Dendritic cell treated with granulocyte-macrophage colony-stimulating factor and Interleukin-4, amounts not matched to agents 40 ng/mL and 50 ng/mL, for 4 days (primary cell): Measurements from ENCODE around the gene OR5J2.
"Not testable (repeated sequence)": the region's sequence is repeated elsewhere in the genome, so short reads cannot be mapped to it uniquely, and the experiment has no call there.

Experiments used
- H3K27ac Mint-ChIP-seq: one replicate; pipeline ENCODE4 v1.8.0; 2022; ENCODE audit warnings: mild to moderate bottlenecking, mixed read lengths
- H3K27me3 Mint-ChIP-seq: one replicate; pipeline ENCODE4 v1.8.0; 2022; ENCODE audit warnings: mild to moderate bottlenecking, mixed read lengths
- H3K36me3 Mint-ChIP-seq: one replicate; pipeline ENCODE4 v1.8.0; 2022; ENCODE audit warnings: low read depth, mixed read lengths
- H3K4me1 Mint-ChIP-seq: one replicate; pipeline ENCODE4 v1.8.0; 2022; ENCODE audit warnings: low read depth, mixed read lengths
- H3K4me3 Mint-ChIP-seq: one replicate; pipeline ENCODE4 v1.8.0; 2022; ENCODE audit warnings: mild to moderate bottlenecking, moderate library complexity, mixed read lengths
- H3K9me3 Mint-ChIP-seq: one replicate; pipeline ENCODE4 v1.8.0; 2022; ENCODE audit warnings: mixed read lengths
- intact Hi-C: fragments of 100-400 bp; cut with micrococcal nuclease; formaldehyde crosslinking; loops from one replicate; pipeline ENCODE4 v1.15.0; 2022

The OR5J2 gene

DNA sequence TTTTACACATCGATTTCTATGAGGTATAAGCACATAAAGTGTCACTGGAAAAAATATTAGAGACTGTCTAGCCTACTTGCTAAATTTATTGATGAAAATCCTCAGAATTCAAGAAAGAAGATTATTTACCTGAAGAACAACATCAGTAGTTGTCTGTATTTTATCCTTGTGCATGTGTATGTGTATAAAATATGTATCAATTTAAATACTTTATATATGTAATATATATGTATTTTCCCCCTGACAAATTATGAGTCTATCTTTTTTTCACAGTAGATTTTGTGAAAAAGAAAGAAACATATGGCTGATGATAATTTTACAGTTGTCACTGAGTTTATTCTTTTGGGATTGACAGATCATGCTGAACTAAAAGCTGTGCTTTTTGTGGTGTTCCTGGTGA, at the start of gene OR5J2:
Gene OR5J2 (plus strand): TSS at position 301 of the 400 bp plus-strand sequence. CDS start 0 bp downstream, at position 301.
- Mint-ChIP-seq H3K27me3 (no peaks in the 10 kb centered on the region), H3K4me1 (no peaks in the 10 kb centered on the region), H3K9me3 (peaks cover 27% of the 10 kb centered on the region), H3K4me3 (no peak within 1 kb of the TSS), H3K27ac (no peak within 1 kb of the TSS), H3K36me3 (no peaks in the 10 kb centered on the region)
- intact Hi-C loops: no loop called here

DNA sequence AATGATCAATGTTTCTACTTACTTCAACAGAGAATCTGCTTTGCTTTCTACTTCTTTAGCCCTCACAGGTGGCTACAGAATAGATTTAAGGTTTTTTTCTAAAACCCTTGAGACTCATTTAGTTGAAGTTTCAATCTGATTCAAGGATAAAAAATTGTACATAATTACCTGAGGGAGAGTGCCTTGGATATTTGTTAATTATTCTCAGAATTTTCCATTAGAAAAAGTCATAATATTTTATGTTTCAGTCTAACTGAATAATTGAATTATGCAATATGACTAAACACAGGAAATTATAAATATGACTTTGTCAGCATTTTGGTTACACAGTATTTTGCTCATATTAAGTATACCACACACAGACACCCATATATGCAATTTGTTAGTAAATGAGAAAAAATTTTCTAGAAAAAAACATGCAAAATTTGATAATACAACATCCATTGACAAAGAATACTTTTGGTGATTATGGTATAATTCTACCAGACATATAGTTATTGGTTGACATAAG, 36.2 kb upstream of the OR5J2 start, which contains the start of gene OR8J3:
Gene OR8J3 (minus strand): TSS at position 51 of the 511 bp plus-strand sequence. CDS start 2,483 bp downstream, outside the sequence.
- no peaks in the 10 kb centered on the region for H3K36me3 Mint-ChIP-seq
- H3K4me1 Mint-ChIP-seq: no peaks in the 10 kb centered on the region
- H3K27ac Mint-ChIP-seq: no peak within 1 kb of the TSS
- no peaks in the 10 kb centered on the region for H3K27me3 Mint-ChIP-seq
- H3K4me3 Mint-ChIP-seq: no peak within 1 kb of the TSS
- intact Hi-C loops: no loop called here
- peaks cover 15% of the 10 kb centered on the region for H3K9me3 Mint-ChIP-seq

DNA sequence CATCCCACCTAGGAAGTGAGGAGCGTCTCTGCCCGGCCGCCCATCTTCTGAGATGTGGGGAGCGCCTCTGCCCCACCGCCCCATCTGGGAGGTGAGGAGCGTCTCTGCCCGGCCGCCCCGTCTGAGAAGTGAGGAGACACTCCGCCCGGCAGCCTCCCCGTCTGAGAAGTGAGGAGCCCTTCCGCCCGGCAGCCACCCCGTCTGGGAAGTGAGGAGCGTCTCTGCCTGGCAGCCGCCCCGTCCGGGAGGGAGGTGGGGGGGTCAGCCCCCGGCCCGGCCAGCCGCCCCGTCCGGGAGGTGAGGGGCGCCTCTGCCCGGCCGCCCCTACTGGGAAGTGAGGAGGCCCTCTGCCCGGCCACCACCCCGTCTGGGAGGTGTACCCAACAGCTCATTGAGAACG, 32.7 kb upstream of the OR5J2 start:
- H3K27ac Mint-ChIP-seq, intact Hi-C loops, H3K27me3 Mint-ChIP-seq, H3K4me1 Mint-ChIP-seq, H3K36me3 Mint-ChIP-seq, H3K4me3 Mint-ChIP-seq: not testable (repeated sequence)
- H3K9me3 Mint-ChIP-seq: peaks cover 16% of the 10 kb centered on the region

DNA sequence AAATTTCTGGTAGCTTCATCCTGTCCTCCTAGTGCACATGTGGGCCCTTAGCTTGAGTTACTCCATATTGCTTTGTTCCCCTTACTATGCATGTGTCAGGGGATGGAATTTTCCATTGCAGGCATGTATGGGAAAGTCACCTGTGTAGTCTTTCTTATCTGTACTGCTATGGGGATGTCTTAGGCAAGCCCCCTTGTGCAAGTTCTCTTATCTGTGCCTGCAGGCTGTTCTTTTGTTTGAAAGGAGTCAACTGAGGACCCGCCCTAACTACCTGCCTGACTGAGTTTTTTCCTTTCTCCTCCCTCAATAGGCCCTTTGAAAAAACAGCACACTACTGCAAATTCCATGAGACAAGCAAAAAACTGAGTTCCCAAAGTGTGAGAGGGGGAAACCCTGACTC, 25.0 kb upstream of the OR5J2 start:
- Mint-ChIP-seq H3K9me3 (peaks cover 70% of the 10 kb centered on the region), H3K4me3 (no peak overlapping the region), H3K27ac (no peak overlapping the region), H3K27me3 (no peaks in the 10 kb centered on the region), H3K36me3 (no peaks in the 10 kb centered on the region), H3K4me1 (no peaks in the 10 kb centered on the region)
- intact Hi-C loops: no loop called here

DNA sequence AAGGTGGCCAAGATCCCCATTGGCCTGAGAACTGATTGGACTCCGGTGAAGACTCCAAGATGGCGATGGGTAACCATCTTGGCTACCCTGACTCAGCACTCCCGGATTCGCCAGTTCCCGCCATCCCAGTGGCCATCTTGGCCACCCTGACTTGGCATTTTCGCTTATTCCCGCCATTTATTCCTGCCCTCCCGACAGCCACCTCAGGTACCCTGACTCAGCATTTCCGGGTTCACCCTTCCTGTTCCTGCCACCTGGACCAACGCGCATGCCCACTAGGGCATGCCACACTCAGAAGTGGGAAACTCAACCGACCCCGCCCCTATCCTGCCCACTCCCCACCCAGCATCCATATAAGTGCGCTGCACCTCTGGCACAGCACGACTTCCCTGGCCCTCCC, 24.1 kb upstream of the OR5J2 start:
- peaks cover 80% of the 10 kb centered on the region for H3K9me3 Mint-ChIP-seq
- H3K4me1 Mint-ChIP-seq: no peaks in the 10 kb centered on the region
- no peak overlapping the region for H3K4me3 Mint-ChIP-seq
- no peak overlapping the region for H3K27ac Mint-ChIP-seq
- no peaks in the 10 kb centered on the region for H3K27me3 Mint-ChIP-seq
- no peaks in the 10 kb centered on the region for H3K36me3 Mint-ChIP-seq
- intact Hi-C loops: no loop called here

DNA sequence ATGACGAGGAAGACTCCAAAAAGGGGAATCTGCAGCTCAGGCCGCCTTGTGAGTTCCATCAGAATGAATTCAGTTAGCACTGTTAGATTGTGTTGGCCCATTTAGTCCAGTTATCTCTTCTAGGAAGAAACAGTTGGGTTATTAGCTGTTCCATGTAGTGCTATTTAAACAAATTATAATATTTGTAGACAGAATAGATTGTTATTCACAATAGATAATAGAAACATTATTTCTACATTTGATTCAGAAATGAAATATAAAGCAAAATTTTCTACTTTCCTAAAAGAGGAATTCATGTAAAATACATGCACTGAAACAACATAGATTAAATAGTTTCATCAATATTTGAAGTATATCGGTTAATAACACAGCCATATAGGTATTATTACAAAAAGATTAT, 16.2 kb upstream of the OR5J2 start, which contains the start of gene OR8K5:
Gene OR8K5 (minus strand): TSS at position 101 of the 400 bp plus-strand sequence. CDS start 0 bp downstream, at position 101.
- H3K27ac Mint-ChIP-seq: no peak within 1 kb of the TSS
- H3K9me3 Mint-ChIP-seq: peaks cover 32% of the 10 kb centered on the region
- no peaks in the 10 kb centered on the region for H3K27me3 Mint-ChIP-seq
- no peak within 1 kb of the TSS for H3K4me3 Mint-ChIP-seq
- intact Hi-C loops: no loop called here
- no peaks in the 10 kb centered on the region for H3K4me1 Mint-ChIP-seq
- H3K36me3 Mint-ChIP-seq: no peaks in the 10 kb centered on the region

DNA sequence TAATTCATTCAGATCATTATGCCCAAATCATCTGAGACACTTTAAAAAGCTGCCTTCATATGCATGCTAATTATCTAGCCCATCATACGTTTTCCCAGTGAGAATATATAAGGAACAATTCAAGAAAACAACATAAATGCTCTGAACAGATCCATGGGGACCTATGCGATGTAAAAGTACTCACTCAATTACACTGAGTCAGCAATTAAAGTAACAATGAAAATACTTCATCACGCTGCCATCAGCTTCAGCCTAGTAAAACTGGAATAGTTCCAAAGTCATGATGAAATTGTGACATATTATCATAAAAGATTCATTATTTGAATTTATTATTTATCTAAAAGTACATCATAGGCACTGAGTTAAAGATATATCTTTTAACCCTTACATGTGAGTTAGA, 12.6 kb upstream of the OR5J2 start:
- Mint-ChIP-seq H3K27me3 (no peaks in the 10 kb centered on the region), H3K27ac (no peak overlapping the region), H3K4me1 (no peaks in the 10 kb centered on the region), H3K36me3 (no peaks in the 10 kb centered on the region), H3K9me3 (peaks cover 15% of the 10 kb centered on the region), H3K4me3 (no peak overlapping the region)
- intact Hi-C loops: no loop called here

DNA sequence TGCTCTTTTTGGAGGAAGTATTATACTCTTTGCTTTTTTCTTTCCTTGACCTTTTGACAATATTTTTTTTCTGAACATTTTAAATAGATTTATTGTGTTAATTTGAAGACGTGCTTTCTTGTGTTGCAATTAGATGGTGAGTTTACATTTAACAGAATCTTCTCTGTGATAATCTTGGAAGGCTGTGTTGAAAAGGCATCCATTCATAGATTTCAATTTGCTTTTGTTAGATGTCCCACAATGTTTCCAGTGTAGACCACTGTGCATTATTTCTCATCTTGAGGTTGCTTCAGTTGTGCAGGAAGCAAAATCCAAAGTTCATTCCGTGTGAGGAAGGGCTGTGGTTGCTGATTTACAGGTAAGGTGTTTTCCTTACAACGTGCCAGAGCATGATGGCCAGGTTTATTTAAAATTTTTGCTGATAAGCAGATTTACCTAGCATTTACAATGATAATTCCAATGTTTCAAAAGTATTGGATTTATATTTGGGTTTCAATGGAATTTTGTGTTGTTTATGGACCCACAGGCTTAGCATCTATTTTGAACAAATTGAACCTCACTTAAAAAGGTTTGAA, 4.1 kb upstream of the OR5J2 start:
- intact Hi-C loops: no loop called here
- H3K36me3 Mint-ChIP-seq: no peaks in the 10 kb centered on the region
- H3K27ac Mint-ChIP-seq: no peak overlapping the region
- H3K4me3 Mint-ChIP-seq: no peak overlapping the region
- H3K9me3 Mint-ChIP-seq: peaks cover 18% of the 10 kb centered on the region
- H3K4me1 Mint-ChIP-seq: no peaks in the 10 kb centered on the region
- no peaks in the 10 kb centered on the region for H3K27me3 Mint-ChIP-seq

DNA sequence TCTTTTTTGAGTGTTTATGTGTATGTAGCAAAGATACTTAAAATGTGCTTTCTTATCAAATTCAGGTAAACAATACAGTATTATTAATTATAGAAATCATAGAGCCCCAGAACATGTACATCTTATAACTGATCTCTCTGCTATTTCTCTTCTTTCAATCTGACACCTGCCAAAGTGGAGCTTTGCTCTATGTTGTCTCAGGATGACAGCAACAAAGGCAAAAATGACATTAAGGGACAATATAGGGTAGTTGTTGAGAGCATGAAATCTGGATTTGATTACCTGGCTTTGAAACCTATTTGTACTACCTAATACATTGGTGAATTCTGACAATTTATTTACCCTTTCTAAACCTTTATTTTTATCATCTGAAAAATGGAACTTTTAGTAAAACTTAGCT, 7.0 kb downstream of the OR5J2 start:
- no peak overlapping the region for H3K27ac Mint-ChIP-seq
- H3K36me3 Mint-ChIP-seq: no peaks in the 10 kb centered on the region
- no peaks in the 10 kb centered on the region for H3K4me1 Mint-ChIP-seq
- H3K4me3 Mint-ChIP-seq: no peak overlapping the region
- intact Hi-C loops: no loop called here
- peaks cover 34% of the 10 kb centered on the region for H3K9me3 Mint-ChIP-seq
- H3K27me3 Mint-ChIP-seq: no peaks in the 10 kb centered on the region

DNA sequence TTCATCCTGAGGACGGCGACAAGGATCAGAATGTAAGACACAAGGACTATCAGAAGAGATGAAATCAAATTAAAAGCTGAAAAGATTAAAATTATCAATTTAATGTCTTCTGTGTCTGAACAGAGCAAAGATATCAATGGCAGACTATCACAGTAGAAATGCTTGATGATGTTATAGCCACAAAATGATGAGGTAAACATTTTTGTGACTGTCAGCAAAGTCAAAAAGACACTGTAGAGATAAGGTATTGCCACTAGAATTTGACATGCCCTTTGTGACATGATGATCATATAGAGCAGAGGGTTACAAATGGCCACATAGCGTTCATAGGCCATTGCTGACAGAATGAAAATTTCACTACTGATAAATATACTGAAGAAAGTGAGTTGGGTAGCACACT, 12.2 kb downstream of the OR5J2 start:
- no peaks in the 10 kb centered on the region for H3K27me3 Mint-ChIP-seq
- no peak overlapping the region for H3K4me3 Mint-ChIP-seq
- H3K27ac Mint-ChIP-seq: no peak overlapping the region
- no peaks in the 10 kb centered on the region for H3K36me3 Mint-ChIP-seq
- intact Hi-C loops: no loop called here
- H3K4me1 Mint-ChIP-seq: no peaks in the 10 kb centered on the region
- H3K9me3 Mint-ChIP-seq: peaks cover 25% of the 10 kb centered on the region

DNA sequence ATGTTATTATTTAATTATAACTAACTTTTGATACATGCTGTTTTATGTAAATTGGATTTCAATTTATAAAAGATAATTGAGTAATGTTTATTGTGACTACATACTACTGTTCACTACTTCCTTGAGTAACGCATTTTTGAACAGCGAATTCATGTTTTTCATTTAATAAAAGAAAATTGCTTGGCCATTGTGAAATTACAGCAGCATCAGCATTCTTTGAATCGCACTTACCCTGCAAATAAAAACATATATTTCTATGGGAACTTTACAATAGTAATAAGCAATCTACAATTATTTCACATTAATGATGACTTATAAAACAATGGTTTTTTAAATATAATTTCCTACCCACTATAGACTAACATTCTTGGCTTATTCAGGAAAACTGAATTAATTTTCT, 20.3 kb downstream of the OR5J2 start:
- intact Hi-C loops: no loop called here
- Mint-ChIP-seq H3K4me3 (no peak overlapping the region), H3K4me1 (no peaks in the 10 kb centered on the region)

DNA sequence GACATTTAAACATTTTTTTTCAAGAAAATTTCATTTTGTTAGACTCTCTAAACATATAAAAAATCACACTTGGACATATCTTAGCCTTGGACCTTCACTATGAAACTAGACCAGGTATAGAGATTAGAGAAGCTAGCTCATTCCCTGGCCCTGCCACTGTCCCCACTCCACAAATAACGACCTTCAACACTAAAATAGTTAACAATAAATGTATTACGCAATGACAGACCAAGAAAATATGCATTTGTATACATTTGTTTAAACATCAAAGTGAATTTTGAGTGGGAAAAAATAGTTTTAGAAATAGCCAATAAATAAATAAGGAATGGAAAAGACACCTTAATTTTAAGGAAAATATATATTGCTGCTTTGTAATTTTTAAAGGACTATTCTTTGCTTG, 20.9 kb downstream of the OR5J2 start:
- Mint-ChIP-seq H3K36me3 (no peaks in the 10 kb centered on the region), H3K4me3 (no peak overlapping the region), H3K9me3 (peaks cover 9% of the 10 kb centered on the region), H3K27ac (no peak overlapping the region), H3K4me1 (no peaks in the 10 kb centered on the region), H3K27me3 (no peaks in the 10 kb centered on the region)
- intact Hi-C loops: no loop called here

More for the DNA sequence above, 20.3 kb downstream of the OR5J2 start:
- no peaks in the 10 kb centered on the region for H3K36me3 Mint-ChIP-seq
- peaks cover 9% of the 10 kb centered on the region for H3K9me3 Mint-ChIP-seq
- no peaks in the 10 kb centered on the region for H3K27me3 Mint-ChIP-seq
- H3K27ac Mint-ChIP-seq: no peak overlapping the region

DNA sequence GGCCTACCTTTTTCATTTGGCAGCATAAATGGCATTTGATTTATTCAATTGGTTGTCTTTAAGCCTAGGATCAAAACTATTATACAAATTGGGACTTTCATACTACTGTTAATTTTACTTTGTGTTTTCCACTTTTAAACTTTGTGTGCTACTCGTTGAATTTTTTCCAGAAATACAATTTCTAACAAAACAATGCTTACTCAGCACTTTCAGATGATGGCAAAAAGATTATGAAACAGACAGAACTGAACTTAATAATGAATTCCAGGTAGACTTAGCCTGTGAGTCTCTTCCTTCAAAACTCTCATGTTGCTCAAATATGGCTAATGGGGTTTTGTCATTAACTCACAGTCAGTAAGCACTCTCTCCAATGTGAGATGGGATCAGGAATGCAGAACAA, 31.4 kb downstream of the OR5J2 start:
- Mint-ChIP-seq H3K9me3 (peaks cover 39% of the 10 kb centered on the region), H3K27ac (no peak overlapping the region), H3K4me3 (no peak overlapping the region), H3K36me3 (no peaks in the 10 kb centered on the region), H3K27me3 (no peaks in the 10 kb centered on the region), H3K4me1 (no peaks in the 10 kb centered on the region)
- intact Hi-C loops: no loop called here

DNA sequence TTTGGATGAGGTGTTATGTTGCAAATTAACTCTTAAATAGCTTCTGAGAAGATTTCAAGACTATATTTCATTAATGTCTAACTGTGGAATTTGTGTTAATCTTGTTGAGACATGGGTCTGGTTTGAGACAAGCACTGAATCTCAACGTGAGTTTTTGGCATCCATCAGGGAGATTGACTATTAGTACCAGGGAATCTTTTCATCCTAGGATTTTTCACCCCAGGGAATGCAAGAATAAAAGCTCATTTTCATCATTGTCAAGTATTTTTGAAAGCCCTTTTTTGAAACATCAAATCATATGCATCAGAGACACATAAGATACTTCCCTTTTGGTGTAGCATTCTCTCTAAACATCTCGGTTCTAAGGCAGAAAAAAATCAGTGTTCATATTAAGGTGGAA, 38.1 kb downstream of the OR5J2 start:
- Mint-ChIP-seq H3K27ac (no peak overlapping the region), H3K4me1 (no peaks in the 10 kb centered on the region), H3K27me3 (no peaks in the 10 kb centered on the region), H3K36me3 (no peaks in the 10 kb centered on the region), H3K9me3 (peaks cover 46% of the 10 kb centered on the region), H3K4me3 (no peak overlapping the region)
- intact Hi-C loops: no loop called here

DNA sequence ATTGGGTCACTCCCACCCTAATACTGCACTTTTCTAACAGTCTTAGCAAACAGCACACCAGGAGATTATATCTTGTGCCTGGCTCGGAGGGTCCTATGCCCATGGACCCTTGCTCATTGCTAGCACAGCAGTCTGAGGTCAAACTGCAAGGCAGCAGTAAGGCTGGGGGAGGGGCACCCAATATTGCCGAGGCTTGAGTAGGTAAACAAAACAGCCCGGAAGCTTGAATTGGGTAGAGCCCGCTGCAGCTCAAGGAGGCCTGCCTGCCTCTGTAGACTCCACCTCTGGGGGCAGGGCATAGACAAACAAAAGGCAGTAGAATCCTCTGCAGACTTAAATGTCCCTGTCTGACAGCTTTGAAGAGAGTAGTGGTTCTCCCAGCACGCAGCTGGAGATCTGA, 43.3 kb downstream of the OR5J2 start:
- H3K4me3 Mint-ChIP-seq, H3K4me1 Mint-ChIP-seq, intact Hi-C loops, H3K27me3 Mint-ChIP-seq, H3K27ac Mint-ChIP-seq, H3K36me3 Mint-ChIP-seq: not testable (repeated sequence)
- peaks cover 68% of the 10 kb centered on the region for H3K9me3 Mint-ChIP-seq
